Karpas-422 (cell line): ENCODE results near the gene CTCF. TPM values are rescaled to one million over a fixed set of nuclear protein-coding genes. Genes with fewer than 3 reads are reported as not detected.

Experiments used
- DNase-seq: peaks from one replicate; pipeline ENCODE4 v3.0.0-alpha.2; 2015
- H2AFZ ChIP-seq: fragments of 200-600 bp; sonication (generic); 2 replicates; pipeline ENCODE4 v1.6.1; 2014; ENCODE audit warnings: antibody characterized with exemption, low read length, mixed read lengths
- H3K27ac ChIP-seq: fragments of 200-600 bp; sonication (generic); 2 replicates; pipeline ENCODE4 v1.5.1; 2014; ENCODE audit warnings: mild to moderate bottlenecking, low read length, moderate library complexity
- H3K27me3 ChIP-seq: fragments of 200-600 bp; sonication (generic); 2 replicates; pipeline ENCODE4 v1.6.1; 2014; ENCODE audit warnings: low read length, mixed read lengths
- H3K36me3 ChIP-seq: fragments of 200-600 bp; sonication (generic); 2 replicates; pipeline ENCODE4 v1.6.1; 2014; ENCODE audit warnings: low read length, mixed read lengths; ENCODE audit not compliant: insufficient read depth
- H3K4me1 ChIP-seq: fragments of 200-600 bp; sonication (generic); 2 replicates; pipeline ENCODE4 v1.6.1; 2014; ENCODE audit warnings: mild to moderate bottlenecking, low read length, mixed read lengths
- H3K4me2 ChIP-seq: fragments of 200-600 bp; sonication (generic); 2 replicates; pipeline ENCODE4 v1.6.1; 2014; ENCODE audit warnings: low read length, low read depth, mild to moderate bottlenecking; ENCODE audit not compliant: poor library complexity, severe bottlenecking
- H3K4me3 ChIP-seq: fragments of 200-600 bp; sonication (generic); 2 replicates; pipeline ENCODE4 v1.5.1; 2014; ENCODE audit warnings: mild to moderate bottlenecking, antibody characterized with exemption, low read length, mixed read lengths
- H3K79me2 ChIP-seq: fragments of 200-600 bp; sonication (generic); 2 replicates; pipeline ENCODE4 v1.6.1; 2014; ENCODE audit warnings: mild to moderate bottlenecking, low read length, mixed read lengths
- H3K9ac ChIP-seq: fragments of 200-600 bp; sonication (generic); 2 replicates; pipeline ENCODE4 v1.6.0; 2014; ENCODE audit warnings: low read length
- H3K9me2 ChIP-seq: fragments of 200-600 bp; sonication (generic), shearing (Covaris generic); replicated peaks from 2 replicates; pipeline ENCODE4 v1.6.0; 2014; ENCODE audit warnings: mild to moderate bottlenecking, low read length, moderate library complexity; ENCODE audit not compliant: insufficient read depth
- H3K9me3 ChIP-seq: fragments of 300-700, 200-600 bp; sonication (generic); 2 replicates; pipeline ENCODE4 v1.6.1; 2014; ENCODE audit warnings: low read length, mixed read lengths
- H4K20me1 ChIP-seq: fragments of 200-600 bp; sonication (generic); 2 replicates; pipeline ENCODE4 v1.6.1; 2014; ENCODE audit warnings: mild to moderate bottlenecking, antibody characterized with exemption, low read length, low read depth; ENCODE audit not compliant: insufficient read depth
- total RNA-seq: library from RNA; depleted of rRNA; stranded (reverse); fragments of >200 nt; shearing (Covaris generic); gene quantifications from 2 replicates; pipeline ENCODE4 v1.2.3, GENCODE V29; 2014; ENCODE audit warnings: low replicate concordance

The CTCF gene
- total RNA-seq, 1 experiment from 2014 or later = 29.5 TPM

GRCh38 chr16:67521095-67521804, 41.1 kb upstream of the CTCF start:
- Histone ChIP-seq H3K4me3 (peak overlapping the region; percentile 66), H3K9me2 (no peaks in the 10 kb centered on the region), H3K36me3 (no peaks in the 10 kb centered on the region), H3K79me2 (no peaks in the 10 kb centered on the region), H3K4me1 (peaks cover 42% of the 10 kb centered on the region), H3K27me3 (no peaks in the 10 kb centered on the region), H3K4me2 (peak overlapping the region; percentile 74), H3K9ac (peak overlapping the region; percentile 72), H3K27ac (peak overlapping the region; percentile 76), H3K9me3 (no peaks in the 10 kb centered on the region), H2AFZ (peak overlapping the region; percentile 59; the same call in 1 of the 2 replicates), H4K20me1 (no peaks in the 10 kb centered on the region)
- peak; percentile 98 for DNase-seq

GRCh38 chr16:67525176-67525860, 37.0 kb upstream of the CTCF start:
- no peak overlapping the region for H3K27ac ChIP-seq
- H4K20me1 ChIP-seq = peaks cover 7% of the 10 kb centered on the region; the same call in 1 of the 2 replicates
- no peaks in the 10 kb centered on the region for H3K9me3 ChIP-seq
- no peak overlapping the region for H2AFZ ChIP-seq
- no peaks in the 10 kb centered on the region for H3K27me3 ChIP-seq
- H3K9me2 ChIP-seq = no peaks in the 10 kb centered on the region
- no peak overlapping the region for H3K4me3 ChIP-seq
- no peaks in the 10 kb centered on the region for H3K79me2 ChIP-seq
- no peak overlapping the region for H3K9ac ChIP-seq
- peak; percentile 57 for DNase-seq
- H3K36me3 ChIP-seq = no peaks in the 10 kb centered on the region
- H3K4me1 ChIP-seq = peaks cover 26% of the 10 kb centered on the region
- no peak overlapping the region for H3K4me2 ChIP-seq

GRCh38 chr16:67526149-67526791, 36.1 kb upstream of the CTCF start:
- Histone ChIP-seq H3K4me1 (peaks cover 29% of the 10 kb centered on the region), H3K27ac (no peak overlapping the region), H3K9me2 (no peaks in the 10 kb centered on the region), H2AFZ (no peak overlapping the region), H4K20me1 (peaks cover 7% of the 10 kb centered on the region; the same call in 1 of the 2 replicates), H3K36me3 (no peaks in the 10 kb centered on the region), H3K9me3 (no peaks in the 10 kb centered on the region), H3K4me3 (no peak overlapping the region), H3K9ac (no peak overlapping the region), H3K79me2 (no peaks in the 10 kb centered on the region), H3K4me2 (no peak overlapping the region), H3K27me3 (no peaks in the 10 kb centered on the region)
- DNase-seq = peak; percentile 42

GRCh38 chr16:67528222-67528869, 34.0 kb upstream of the CTCF start, which contains the start of gene RIPOR1:
Gene RIPOR1, plus strand, starts transcription at chr16:67528829. Its CDS starts 9,618 bp downstream, at chr16:67538447.
- no peak for DNase-seq
- Histone ChIP-seq H3K4me1 (peaks cover 31% of the 10 kb centered on the region), H3K9ac (peak within 1 kb of the TSS; percentile 64), H3K27me3 (no peaks in the 10 kb centered on the region), H3K9me3 (no peaks in the 10 kb centered on the region), H3K9me2 (no peaks in the 10 kb centered on the region), H4K20me1 (peaks cover 7% of the 10 kb centered on the region; the same call in 1 of the 2 replicates), H2AFZ (no peak within 1 kb of the TSS), H3K79me2 (no peaks in the 10 kb centered on the region), H3K36me3 (no peaks in the 10 kb centered on the region), H3K4me3 (peak within 1 kb of the TSS; percentile 59), H3K27ac (no peak within 1 kb of the TSS), H3K4me2 (peak within 1 kb of the TSS; percentile 72)

- H3K36me3 ChIP-seq = no peaks in the 10 kb centered on the region
- H3K9me2 ChIP-seq = no peaks in the 10 kb centered on the region
- no peak overlapping the region for H2AFZ ChIP-seq
- peak overlapping the region; percentile 72 for H3K4me2 ChIP-seq
- H4K20me1 ChIP-seq = peaks cover 7% of the 10 kb centered on the region; the same call in 1 of the 2 replicates
- no peaks in the 10 kb centered on the region for H3K9me3 ChIP-seq
- H3K9ac ChIP-seq = peak overlapping the region; percentile 64
- H3K4me1 ChIP-seq = peaks cover 31% of the 10 kb centered on the region
- H3K27ac ChIP-seq = no peak overlapping the region
- no peaks in the 10 kb centered on the region for H3K79me2 ChIP-seq
- no peak for DNase-seq
- peak overlapping the region; percentile 59 for H3K4me3 ChIP-seq
- no peaks in the 10 kb centered on the region for H3K27me3 ChIP-seq
Measured at GRCh38 chr16:67528870-67529581, 33.3 kb upstream of the CTCF start.

- peak overlapping the region; percentile 72 for H3K4me2 ChIP-seq
- no peak overlapping the region for H3K27ac ChIP-seq
- H3K9ac ChIP-seq = peak overlapping the region; percentile 64; the same call in 1 of the 2 replicates
- no peaks in the 10 kb centered on the region for H3K36me3 ChIP-seq
- no peak for DNase-seq
- peak overlapping the region; percentile 59; the same call in 1 of the 2 replicates for H3K4me3 ChIP-seq
- no peaks in the 10 kb centered on the region for H3K9me3 ChIP-seq
- H4K20me1 ChIP-seq = peaks cover 7% of the 10 kb centered on the region; the same call in 1 of the 2 replicates
- no peaks in the 10 kb centered on the region for H3K9me2 ChIP-seq
- H3K27me3 ChIP-seq = no peaks in the 10 kb centered on the region
- no peaks in the 10 kb centered on the region for H3K79me2 ChIP-seq
- no peak overlapping the region for H2AFZ ChIP-seq
- H3K4me1 ChIP-seq = peaks cover 31% of the 10 kb centered on the region
Measured at GRCh38 chr16:67529582-67530012, 32.7 kb upstream of the CTCF start.

GRCh38 chr16:67530013-67530939, 32.0 kb upstream of the CTCF start:
- Histone ChIP-seq H4K20me1 (peaks cover 7% of the 10 kb centered on the region; the same call in 1 of the 2 replicates), H3K27me3 (no peaks in the 10 kb centered on the region), H3K79me2 (no peaks in the 10 kb centered on the region), H3K27ac (no peak overlapping the region), H3K9me2 (no peaks in the 10 kb centered on the region), H3K9ac (no peak overlapping the region), H3K4me3 (no peak overlapping the region; the same call in 1 of the 2 replicates), H3K4me1 (peaks cover 31% of the 10 kb centered on the region), H3K4me2 (peak overlapping the region; percentile 72), H2AFZ (no peak overlapping the region), H3K36me3 (no peaks in the 10 kb centered on the region), H3K9me3 (no peaks in the 10 kb centered on the region)
- DNase-seq = no peak
